KMS-11 (cell line): ENCODE results near the gene KIF16B.
"Not testable (repeated sequence)": the region's sequence is repeated elsewhere in the genome, so short reads cannot be mapped to it uniquely, and the experiment has no call there.

Source experiments
- H2AFZ ChIP-seq: fragments of 200-600 bp; sonication (generic); 2 replicates; pipeline ENCODE4 v1.6.1; 2016; ENCODE audit warnings: antibody characterized with exemption, mixed run types, low read depth
- H3K27ac ChIP-seq: fragments of 200-600 bp; sonication (generic); 2 replicates; pipeline ENCODE4 v1.6.1; 2016; ENCODE audit warnings: mild to moderate bottlenecking, mixed run types
- H3K27me3 ChIP-seq: fragments of 200-600 bp; sonication (generic); 2 replicates; pipeline ENCODE4 v1.6.1; 2017; ENCODE audit warnings: mild to moderate bottlenecking, low read depth, mixed run types, moderate library complexity; ENCODE audit not compliant: insufficient read depth
- H3K36me3 ChIP-seq: fragments of 200-600 bp; sonication (generic); 2 replicates; pipeline ENCODE4 v1.6.1; 2017; ENCODE audit warnings: mild to moderate bottlenecking, mixed run types; ENCODE audit not compliant: insufficient read depth
- H3K4me1 ChIP-seq: fragments of 200-600 bp; sonication (generic); 2 replicates; pipeline ENCODE4 v1.6.1; 2016; ENCODE audit warnings: mild to moderate bottlenecking, low read depth, mixed run types; ENCODE audit not compliant: poor library complexity, severe bottlenecking
- H3K4me2 ChIP-seq: fragments of 200-600 bp; sonication (generic); 2 replicates; pipeline ENCODE4 v1.7.0; 2016; ENCODE audit warnings: mild to moderate bottlenecking, mixed run types
- H3K4me3 ChIP-seq: fragments of 200-600 bp; sonication (generic); IDR thresholded peaks from 2 replicates; pipeline ENCODE4 v1.6.1; 2017; ENCODE audit warnings: low read depth, low read length, mixed read lengths; ENCODE audit not compliant: insufficient read depth
- H3K79me2 ChIP-seq: fragments of 200-600 bp; sonication (generic); 2 replicates; pipeline ENCODE4 v1.6.1; 2016; ENCODE audit warnings: low read depth, mixed run types; ENCODE audit not compliant: insufficient read depth
- H3K9ac ChIP-seq: fragments of 200-600 bp; sonication (generic); 2 replicates; pipeline ENCODE4 v1.6.1; 2016; ENCODE audit warnings: mild to moderate bottlenecking, mixed run types
- H4K20me1 ChIP-seq: fragments of 200-600 bp; sonication (generic); 2 replicates; pipeline ENCODE4 v1.6.1; 2016; ENCODE audit warnings: mild to moderate bottlenecking, mixed run types; ENCODE audit not compliant: insufficient read depth
- TF ChIP-seq, protein P1 (sequence below): fragments of 200-600 bp; sonication (generic); conservative IDR thresholded peaks from 2 replicates; pipeline ENCODE4 v1.6.1; 2017; ENCODE audit warnings: low read depth, mild to moderate bottlenecking, antibody characterized with exemption, low read length, moderate library complexity, mixed read lengths

Gene KIF16B

DNA sequence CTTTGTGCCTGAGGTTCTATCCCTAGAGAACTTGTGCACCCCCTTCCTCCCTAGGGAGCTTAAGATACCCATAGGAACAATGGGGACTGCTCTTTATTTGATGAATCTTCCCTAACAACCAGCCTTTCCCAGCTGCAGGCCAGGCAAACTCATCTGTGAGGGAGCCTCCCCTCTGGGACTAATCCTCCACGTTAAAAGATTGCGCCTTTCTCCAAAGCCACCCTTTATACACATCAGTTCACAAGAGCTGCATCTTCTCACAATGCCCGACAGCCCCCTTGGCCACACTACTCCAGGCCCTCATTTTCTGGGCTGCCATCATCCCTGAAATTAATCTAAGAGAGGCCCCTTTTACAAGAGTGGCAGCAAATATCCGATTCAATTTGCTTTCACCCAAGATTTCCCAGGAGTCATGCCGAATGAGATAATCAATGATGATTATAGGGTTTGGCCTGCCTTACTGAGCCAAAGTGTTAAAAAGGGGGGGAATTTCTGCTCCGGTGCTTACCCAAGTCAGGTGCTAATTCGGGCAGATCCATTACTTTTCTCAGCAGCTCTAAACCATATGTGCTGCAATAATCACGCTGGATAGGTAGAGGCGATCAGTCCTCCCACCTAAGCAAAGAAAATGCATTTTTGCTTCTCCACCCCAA is 336.5 kb downstream of the KIF16B start:
- H3K4me1 ChIP-seq, result no peaks in the 10 kb centered on the region
- TF ChIP-seq, protein P1, sequence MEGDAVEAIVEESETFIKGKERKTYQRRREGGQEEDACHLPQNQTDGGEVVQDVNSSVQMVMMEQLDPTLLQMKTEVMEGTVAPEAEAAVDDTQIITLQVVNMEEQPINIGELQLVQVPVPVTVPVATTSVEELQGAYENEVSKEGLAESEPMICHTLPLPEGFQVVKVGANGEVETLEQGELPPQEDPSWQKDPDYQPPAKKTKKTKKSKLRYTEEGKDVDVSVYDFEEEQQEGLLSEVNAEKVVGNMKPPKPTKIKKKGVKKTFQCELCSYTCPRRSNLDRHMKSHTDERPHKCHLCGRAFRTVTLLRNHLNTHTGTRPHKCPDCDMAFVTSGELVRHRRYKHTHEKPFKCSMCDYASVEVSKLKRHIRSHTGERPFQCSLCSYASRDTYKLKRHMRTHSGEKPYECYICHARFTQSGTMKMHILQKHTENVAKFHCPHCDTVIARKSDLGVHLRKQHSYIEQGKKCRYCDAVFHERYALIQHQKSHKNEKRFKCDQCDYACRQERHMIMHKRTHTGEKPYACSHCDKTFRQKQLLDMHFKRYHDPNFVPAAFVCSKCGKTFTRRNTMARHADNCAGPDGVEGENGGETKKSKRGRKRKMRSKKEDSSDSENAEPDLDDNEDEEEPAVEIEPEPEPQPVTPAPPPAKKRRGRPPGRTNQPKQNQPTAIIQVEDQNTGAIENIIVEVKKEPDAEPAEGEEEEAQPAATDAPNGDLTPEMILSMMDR, result no peak

DNA sequence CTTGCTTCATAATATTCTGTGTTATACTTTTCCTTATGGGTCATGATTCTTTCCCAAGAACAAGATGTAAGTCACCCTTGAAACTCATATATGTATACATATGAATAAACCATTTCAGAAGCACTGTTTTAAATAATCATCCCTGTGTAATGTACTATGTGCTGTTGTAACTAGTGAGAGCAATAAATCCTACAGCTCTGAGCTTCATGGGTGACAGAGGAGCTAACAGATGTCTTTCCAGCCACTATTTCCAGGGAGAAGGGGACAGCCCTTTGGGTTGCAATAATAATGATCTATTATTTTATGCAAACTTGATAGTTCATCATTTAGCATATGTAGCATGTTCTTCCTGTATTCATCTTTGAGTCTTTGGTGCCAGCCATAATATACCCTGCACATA is 342.8 kb downstream of the KIF16B start:
- H3K4me2 ChIP-seq, result no peak overlapping the region
- H3K27me3 ChIP-seq, result no peaks in the 10 kb centered on the region
- H3K27ac ChIP-seq, result no peak overlapping the region
- H2AFZ ChIP-seq, result no peak overlapping the region
- H3K9ac ChIP-seq, result no peak overlapping the region
- H3K36me3 ChIP-seq, result no peaks in the 10 kb centered on the region
- H4K20me1 ChIP-seq, result no peaks in the 10 kb centered on the region
- no peak overlapping the region for H3K4me3 ChIP-seq
- no peaks in the 10 kb centered on the region for H3K79me2 ChIP-seq
- no peaks in the 10 kb centered on the region for H3K4me1 ChIP-seq
- TF ChIP-seq, protein P1, result no peak

More for the DNA sequence above, 336.5 kb downstream of the KIF16B start:
- Histone ChIP-seq H2AFZ (no peak overlapping the region), H3K79me2 (no peaks in the 10 kb centered on the region), H3K27ac (no peak overlapping the region), H4K20me1 (no peaks in the 10 kb centered on the region), H3K36me3 (no peaks in the 10 kb centered on the region), H3K27me3 (no peaks in the 10 kb centered on the region), H3K9ac (no peak overlapping the region), H3K4me2 (no peak overlapping the region), H3K4me3 (no peak overlapping the region)

DNA sequence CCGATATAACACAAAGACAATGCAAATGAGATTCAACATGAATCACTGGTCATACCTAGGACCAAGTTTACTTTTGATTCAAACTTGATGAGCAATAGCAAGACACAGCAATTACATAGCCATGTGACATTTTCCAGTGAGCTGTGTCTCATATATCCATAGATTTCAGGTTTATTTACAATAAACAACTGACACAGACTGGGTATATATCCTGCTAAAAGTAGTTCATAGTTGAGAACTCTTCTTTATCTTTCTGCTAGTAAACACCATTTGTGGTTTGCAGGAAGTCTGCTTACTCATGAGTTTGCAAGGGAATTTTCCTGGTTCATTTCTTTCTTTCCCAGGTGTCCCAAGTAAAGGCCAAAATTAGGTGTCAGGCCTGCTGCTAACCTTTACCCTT is 343.4 kb downstream of the KIF16B start:
- no peaks in the 10 kb centered on the region for H4K20me1 ChIP-seq
- no peaks in the 10 kb centered on the region for H3K4me1 ChIP-seq
- no peaks in the 10 kb centered on the region for H3K36me3 ChIP-seq
- H3K9ac ChIP-seq, result no peak overlapping the region
- H3K79me2 ChIP-seq, result no peaks in the 10 kb centered on the region
- no peak overlapping the region for H3K27ac ChIP-seq
- no peaks in the 10 kb centered on the region for H3K27me3 ChIP-seq
- no peak overlapping the region for H3K4me2 ChIP-seq
- H2AFZ ChIP-seq, result no peak overlapping the region
- H3K4me3 ChIP-seq, result no peak overlapping the region
- TF ChIP-seq, protein P1, result no peak

DNA sequence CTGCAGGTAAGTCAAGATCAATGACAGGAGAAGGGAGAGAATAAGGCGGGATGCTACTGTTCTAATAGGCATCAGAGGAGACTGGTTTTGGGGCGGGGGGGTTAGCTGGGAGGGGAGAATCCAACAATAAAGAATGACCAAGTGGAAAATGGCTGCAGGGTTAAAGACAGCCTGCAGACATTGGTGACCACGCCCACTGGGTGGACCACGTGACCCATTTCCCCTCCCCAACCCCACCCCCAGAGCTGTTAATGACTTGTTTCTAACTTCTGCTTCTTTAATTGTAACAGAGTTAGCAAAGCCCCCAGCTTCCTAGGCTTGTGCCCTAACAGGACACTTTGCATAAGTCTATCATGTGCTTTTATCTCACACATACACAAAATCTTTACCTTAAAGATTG is 344.5 kb downstream of the KIF16B start:
- H3K4me1 ChIP-seq, result no peaks in the 10 kb centered on the region
- H4K20me1 ChIP-seq, result no peaks in the 10 kb centered on the region
- no peak overlapping the region for H2AFZ ChIP-seq
- H3K4me3 ChIP-seq, result no peak overlapping the region
- no peak overlapping the region for H3K9ac ChIP-seq
- H3K27me3 ChIP-seq, result no peaks in the 10 kb centered on the region
- no peaks in the 10 kb centered on the region for H3K79me2 ChIP-seq
- TF ChIP-seq, protein P1, result no peak
- H3K36me3 ChIP-seq, result no peaks in the 10 kb centered on the region
- no peak overlapping the region for H3K4me2 ChIP-seq
- no peak overlapping the region for H3K27ac ChIP-seq

DNA sequence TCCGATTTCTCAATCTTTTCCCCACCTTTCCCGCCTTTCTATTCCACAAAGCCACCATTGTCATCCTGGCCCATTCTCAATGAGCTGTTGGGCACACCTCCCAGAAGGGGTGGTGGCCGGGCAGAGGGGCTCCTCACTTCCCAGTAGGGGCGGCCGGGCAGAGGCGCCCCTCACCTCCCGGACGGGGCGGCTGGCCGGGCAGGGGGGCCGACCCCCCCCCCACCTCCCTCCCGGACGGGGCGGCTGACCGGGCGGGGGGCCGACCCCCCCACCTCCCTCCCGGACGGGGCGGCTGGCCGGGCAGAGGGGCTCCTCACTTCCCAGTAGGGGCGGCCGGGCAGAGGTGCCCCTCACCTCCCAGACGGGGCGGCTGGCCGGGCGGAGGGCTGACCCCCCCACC is 346.3 kb downstream of the KIF16B start:
- not testable (repeated sequence) for H3K27ac ChIP-seq, H4K20me1 ChIP-seq, H3K27me3 ChIP-seq, H3K4me1 ChIP-seq, H3K4me3 ChIP-seq, H2AFZ ChIP-seq, H3K4me2 ChIP-seq, H3K79me2 ChIP-seq, H3K9ac ChIP-seq, H3K36me3 ChIP-seq
